Cardiac muscle cell (in vitro differentiated cells and primary cell): ENCODE measurements around the gene NUP107. TPM values are rescaled to one million over a fixed set of nuclear protein-coding genes. Genes with fewer than 3 reads are reported as not detected.

ENCODE experiments used
- DNase-seq, 2 donors: peaks; one replicate each; pipeline versions ENCODE4 v3.0.0 to v3.0.0-alpha.2; 2010 to 2017; ENCODE audit warnings: low read depth in 1 of 2, low spot score in 1 of 2
- H3K27ac ChIP-seq: fragments of 200-600 bp; sonication (generic); 2 replicates; pipeline ENCODE4 v1.5.1; 2016
- H3K27me3 ChIP-seq: fragments of 200-600 bp; sonication (generic); 2 replicates; pipeline ENCODE4 v1.6.0; 2016; ENCODE audit warnings: control low read depth
- H3K36me3 ChIP-seq: fragments of 200-600 bp; sonication (generic); 2 replicates; pipeline ENCODE4 v1.5.1; 2016; ENCODE audit warnings: control low read depth
- H3K4me1 ChIP-seq: fragments of 200-600 bp; sonication (generic); 2 replicates; pipeline ENCODE4 v1.8.1; 2017; ENCODE audit warnings: low read depth, mild to moderate bottlenecking, mixed run types
- H3K4me3 ChIP-seq: fragments of 200-600 bp; sonication (generic); 2 replicates; pipeline ENCODE4 v1.5.1; 2016; ENCODE audit warnings: mild to moderate bottlenecking
- H3K9me3 ChIP-seq: fragments of 200-600 bp; sonication (generic); 2 replicates; pipeline ENCODE4 v1.5.1; 2017; ENCODE audit warnings: low read depth, mild to moderate bottlenecking, control low read depth
- polyA plus RNA-seq: library from polyadenylated mRNA; unstranded; fragments of >200 nt; fragmentation: Nextera tagmentation; extraction: Ambion mirVana; gene quantifications from 2 replicates; pipeline ENCODE4 v1.2.1, GENCODE V29; 2016
- total RNA-seq: library from RNA; depleted of rRNA; stranded (reverse); fragments of >200 nt; gene quantifications from 2 replicates; pipeline ENCODE4 v1.2.3, GENCODE V29; 2016
- TF ChIP-seq, protein P1 (sequence below): IDR thresholded peaks from 2 replicates; pipeline ENCODE4 v1.5.1; 2012; ENCODE audit warnings: low read depth, mild to moderate bottlenecking, low read length

The NUP107 gene
- total and polyA plus RNA-seq, 2 experiments from 2014 or later: 33.4 to 53.9 TPM

DNA sequence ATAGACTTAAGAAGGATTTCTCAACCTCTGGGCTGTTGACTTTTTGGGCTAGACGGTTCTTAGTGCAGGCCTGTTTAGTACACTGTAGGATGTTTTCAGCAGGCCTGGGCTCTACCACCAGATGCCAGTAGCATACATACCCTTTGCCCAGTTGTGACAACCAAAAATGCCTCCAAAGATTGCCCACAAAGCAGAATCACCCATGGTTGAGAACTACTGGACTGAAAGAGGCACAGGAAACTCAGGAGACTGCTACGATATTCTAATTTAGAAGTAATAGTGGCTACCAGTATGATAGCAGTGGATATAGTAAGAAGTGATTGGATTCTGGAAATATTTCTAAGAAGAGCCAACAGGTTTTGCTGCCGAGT lies 74.6 kb downstream of the NUP107 start:
- no peaks in the 10 kb centered on the region for H3K4me1 ChIP-seq
- no peaks in the 10 kb centered on the region for H3K27me3 ChIP-seq
- peaks cover 13% of the 10 kb centered on the region for H3K36me3 ChIP-seq
- H3K9me3 ChIP-seq: no peaks in the 10 kb centered on the region
- no peak overlapping the region for H3K27ac ChIP-seq
- no peak overlapping the region for H3K4me3 ChIP-seq
- DNase-seq: no peak
- TF ChIP-seq, protein P1, sequence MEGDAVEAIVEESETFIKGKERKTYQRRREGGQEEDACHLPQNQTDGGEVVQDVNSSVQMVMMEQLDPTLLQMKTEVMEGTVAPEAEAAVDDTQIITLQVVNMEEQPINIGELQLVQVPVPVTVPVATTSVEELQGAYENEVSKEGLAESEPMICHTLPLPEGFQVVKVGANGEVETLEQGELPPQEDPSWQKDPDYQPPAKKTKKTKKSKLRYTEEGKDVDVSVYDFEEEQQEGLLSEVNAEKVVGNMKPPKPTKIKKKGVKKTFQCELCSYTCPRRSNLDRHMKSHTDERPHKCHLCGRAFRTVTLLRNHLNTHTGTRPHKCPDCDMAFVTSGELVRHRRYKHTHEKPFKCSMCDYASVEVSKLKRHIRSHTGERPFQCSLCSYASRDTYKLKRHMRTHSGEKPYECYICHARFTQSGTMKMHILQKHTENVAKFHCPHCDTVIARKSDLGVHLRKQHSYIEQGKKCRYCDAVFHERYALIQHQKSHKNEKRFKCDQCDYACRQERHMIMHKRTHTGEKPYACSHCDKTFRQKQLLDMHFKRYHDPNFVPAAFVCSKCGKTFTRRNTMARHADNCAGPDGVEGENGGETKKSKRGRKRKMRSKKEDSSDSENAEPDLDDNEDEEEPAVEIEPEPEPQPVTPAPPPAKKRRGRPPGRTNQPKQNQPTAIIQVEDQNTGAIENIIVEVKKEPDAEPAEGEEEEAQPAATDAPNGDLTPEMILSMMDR: no peak

DNA sequence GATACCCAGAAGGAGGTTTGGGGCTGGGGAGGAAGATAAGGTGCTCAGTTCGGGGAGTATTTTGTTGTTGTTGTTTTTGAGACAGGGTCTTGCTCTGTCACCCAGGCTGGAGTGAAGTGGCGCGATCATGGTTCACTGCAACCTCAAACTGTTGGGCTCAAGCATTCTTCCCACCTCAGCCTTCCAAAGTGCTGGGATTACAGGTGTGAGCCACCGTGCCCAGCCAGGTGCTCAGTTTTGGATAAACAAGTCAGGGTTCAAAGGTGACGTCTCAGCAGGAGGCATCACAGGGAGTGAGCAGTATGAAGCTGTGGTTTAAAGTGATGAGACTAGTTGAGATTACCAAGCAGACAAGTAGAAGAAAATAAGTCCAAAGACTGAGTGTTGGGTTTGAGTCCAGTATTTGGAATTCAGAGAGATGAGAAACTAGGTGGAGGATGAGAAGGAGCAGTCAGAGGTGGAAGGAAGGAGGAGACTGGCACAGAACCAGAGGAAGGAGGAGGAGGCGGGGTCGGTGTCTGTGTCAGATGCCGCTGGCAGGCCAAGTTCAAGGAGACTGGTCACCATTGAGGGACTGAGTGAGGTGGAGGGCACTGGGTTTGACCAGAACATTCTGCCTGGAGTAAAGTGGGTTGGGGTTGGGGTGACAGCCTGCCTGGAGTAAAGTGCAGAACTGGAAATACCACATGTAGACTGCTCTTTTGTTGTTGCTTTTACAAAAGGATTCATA lies 75.3 kb downstream of the NUP107 start:
- Histone ChIP-seq H3K27ac (no peak overlapping the region), H3K9me3 (no peaks in the 10 kb centered on the region), H3K27me3 (no peaks in the 10 kb centered on the region), H3K36me3 (peaks cover 18% of the 10 kb centered on the region), H3K4me1 (no peaks in the 10 kb centered on the region), H3K4me3 (no peak overlapping the region)
- TF ChIP-seq, protein P1: no peak
- no peak for DNase-seq

DNA sequence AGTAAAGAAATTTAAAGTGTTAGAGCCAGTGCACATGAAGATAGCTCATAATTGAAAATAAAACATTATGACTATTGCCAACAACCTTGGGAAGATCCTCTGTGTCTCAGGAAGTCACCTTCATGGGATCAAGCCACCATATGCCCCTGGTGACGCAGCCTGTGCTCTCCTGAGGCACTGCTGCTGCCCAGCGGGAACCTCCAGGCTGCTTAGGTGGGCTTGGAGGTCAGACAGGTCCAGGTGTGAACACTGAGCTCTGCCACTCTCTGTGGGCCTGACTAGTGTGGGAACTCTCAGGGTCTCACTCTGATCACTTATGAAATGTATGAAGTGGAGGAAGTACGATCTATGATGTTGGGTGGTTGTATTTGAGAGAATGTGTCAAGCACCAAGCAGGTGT lies 75.9 kb downstream of the NUP107 start:
- H3K36me3 ChIP-seq: peaks cover 17% of the 10 kb centered on the region
- H3K9me3 ChIP-seq: no peaks in the 10 kb centered on the region
- no peaks in the 10 kb centered on the region for H3K27me3 ChIP-seq
- DNase-seq: no peak
- no peaks in the 10 kb centered on the region for H3K4me1 ChIP-seq
- H3K4me3 ChIP-seq: no peak overlapping the region
- no peak overlapping the region for H3K27ac ChIP-seq
- TF ChIP-seq, protein P1: no peak

DNA sequence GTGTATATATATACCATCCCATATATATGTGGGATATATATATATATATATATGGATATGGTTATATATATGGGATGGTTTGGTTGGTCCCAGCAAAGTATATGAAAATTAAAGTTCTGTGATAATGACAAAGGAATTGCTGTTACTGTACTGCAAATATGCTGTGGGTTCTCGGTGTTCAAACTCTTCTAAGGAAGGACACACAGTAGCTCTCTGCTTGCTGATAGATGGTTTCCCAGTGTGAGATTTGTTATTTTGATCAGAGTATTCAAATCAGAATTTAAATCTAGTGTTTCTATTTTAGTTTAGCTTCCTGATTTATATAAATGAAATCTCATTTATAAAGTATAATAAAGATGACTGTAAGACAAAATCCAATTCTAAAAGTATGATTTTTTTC lies 78.9 kb downstream of the NUP107 start:
- no peaks in the 10 kb centered on the region for H3K4me1 ChIP-seq
- no peak for DNase-seq
- H3K27me3 ChIP-seq: no peaks in the 10 kb centered on the region
- no peaks in the 10 kb centered on the region for H3K9me3 ChIP-seq
- no peak overlapping the region for H3K27ac ChIP-seq
- H3K36me3 ChIP-seq: peaks cover 9% of the 10 kb centered on the region
- no peak overlapping the region for H3K4me3 ChIP-seq
- TF ChIP-seq, protein P1: no peak

DNA sequence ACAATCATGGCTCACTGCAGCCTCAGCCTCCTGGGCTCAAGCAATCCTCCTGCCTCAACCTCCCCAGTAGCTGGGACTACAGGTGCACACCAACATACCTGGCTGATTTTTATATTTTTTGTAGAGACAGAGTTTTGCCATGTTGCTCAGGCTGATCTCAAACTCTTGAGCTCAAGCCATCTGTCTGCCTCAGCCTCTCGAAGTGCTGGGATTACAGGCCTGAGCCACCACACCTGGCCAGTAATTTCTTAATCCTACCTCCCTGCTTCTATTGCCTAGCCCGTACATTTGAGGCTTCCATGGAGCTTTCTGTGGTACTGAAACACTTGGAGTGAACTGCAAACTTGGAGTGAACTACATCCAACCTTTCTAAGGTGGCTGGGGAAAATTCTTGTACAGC lies 79.9 kb downstream of the NUP107 start:
- H3K9me3 ChIP-seq: no peaks in the 10 kb centered on the region
- H3K4me1 ChIP-seq: no peaks in the 10 kb centered on the region
- no peak overlapping the region for H3K4me3 ChIP-seq
- no peak for DNase-seq
- TF ChIP-seq, protein P1: no peak
- no peak overlapping the region for H3K27ac ChIP-seq
- H3K27me3 ChIP-seq: no peaks in the 10 kb centered on the region
- peaks cover 9% of the 10 kb centered on the region for H3K36me3 ChIP-seq
